Subcutaneous abdominal adipose tissue (tissue), 5 donors: Measurements from ENCODE around the gene KCNN4.

Experiments
- H3K27ac ChIP-seq: one replicate; pipeline ENCODE4 v1.7.0; 2013; ENCODE audit warnings: low read depth, mild to moderate bottlenecking, inconsistent platforms, low read length, moderate library complexity
- H3K27me3 ChIP-seq, 5 donors: one replicate each; pipeline ENCODE4 v1.7.0; 2013; ENCODE audit warnings: low read length in 5 of 5, inconsistent platforms in 1 of 5; ENCODE audit not compliant: control insufficient read depth in 5 of 5, insufficient read depth in 4 of 5
- H3K36me3 ChIP-seq, 5 donors: one replicate each; pipeline ENCODE4 v1.7.0; 2013; ENCODE audit warnings: low read length in 5 of 5; ENCODE audit not compliant: control insufficient read depth in 5 of 5, insufficient read depth in 5 of 5
- H3K4me1 ChIP-seq, 5 donors: one replicate each; pipeline ENCODE4 v1.7.0; 2013; ENCODE audit warnings: low read length in 5 of 5, mild to moderate bottlenecking in 3 of 5, moderate library complexity in 1 of 5; ENCODE audit not compliant: control insufficient read depth in 5 of 5, insufficient read depth in 5 of 5
- H3K4me3 ChIP-seq, 5 donors: one replicate each; pipeline ENCODE4 v1.7.0; 2013; ENCODE audit warnings: low read length in 5 of 5, low read depth in 1 of 5
- H3K9ac ChIP-seq, 5 donors: one replicate each; pipeline ENCODE4 v1.7.0; 2013; ENCODE audit warnings: low read length in 5 of 5, mild to moderate bottlenecking in 4 of 5, moderate library complexity in 3 of 5
- H3K9me3 ChIP-seq, 5 donors: one replicate each; pipeline ENCODE4 v1.7.0; 2013; ENCODE audit warnings: low read length in 5 of 5; ENCODE audit not compliant: control insufficient read depth in 5 of 5
- donor health status: healthy.
- donor health status: healthy.
- donor health status: healthy.
- donor health status: healthy.
- donor health status: healthy.

Gene KCNN4

GRCh38 chr19:43726736-43727592, 53.8 kb downstream of the KCNN4 start:
- Histone ChIP-seq H3K27me3 (no peaks in the 10 kb centered on the region), H3K4me1 (peaks cover 0 to 14% (median 10%) of the 10 kb centered on the region in 5 donors), H3K36me3 (peaks cover 0 to 42% (median 32%) of the 10 kb centered on the region in 5 donors), H3K4me3 (no peak overlapping the region), H3K9ac (no peak overlapping the region), H3K9me3 (no peaks in the 10 kb centered on the region), H3K27ac (no peak overlapping the region)

GRCh38 chr19:43725468-43725867, 55.3 kb downstream of the KCNN4 start:
- H3K9ac ChIP-seq = no peak overlapping the region
- H3K27ac ChIP-seq = no peak overlapping the region
- no peak overlapping the region for H3K4me3 ChIP-seq

GRCh38 chr19:43724896-43725295, 55.9 kb downstream of the KCNN4 start:
- H3K9me3 ChIP-seq = no peaks in the 10 kb centered on the region
- peaks cover 0 to 21% (median 16%) of the 10 kb centered on the region in 5 donors for H3K36me3 ChIP-seq
- H3K4me1 ChIP-seq = peaks cover 0 to 10% (median 3%) of the 10 kb centered on the region in 5 donors
- no peak overlapping the region for H3K27ac ChIP-seq
- no peak overlapping the region for H3K9ac ChIP-seq
- H3K4me3 ChIP-seq = no peak overlapping the region
- peaks cover 0 to 6% (median 0%) of the 10 kb centered on the region in 5 donors for H3K27me3 ChIP-seq

More at GRCh38 chr19:43725468-43725867, 55.3 kb downstream of the KCNN4 start:
- H3K27me3 ChIP-seq = peaks cover 0 to 6% (median 0%) of the 10 kb centered on the region in 5 donors
- H3K9me3 ChIP-seq = no peaks in the 10 kb centered on the region
- H3K36me3 ChIP-seq = peaks cover 0 to 27% (median 20%) of the 10 kb centered on the region in 5 donors
- peaks cover 0 to 10% (median 3%) of the 10 kb centered on the region in 5 donors for H3K4me1 ChIP-seq

GRCh38 chr19:43723588-43723987, 57.2 kb downstream of the KCNN4 start:
- Histone ChIP-seq H3K36me3 (peaks cover 0 to 8% (median 5%) of the 10 kb centered on the region in 5 donors), H3K4me1 (peaks cover 0 to 10% (median 3%) of the 10 kb centered on the region in 5 donors), H3K4me3 (no peak overlapping the region), H3K27me3 (peaks cover 0 to 6% (median 0%) of the 10 kb centered on the region in 5 donors), H3K9ac (no peak overlapping the region), H3K27ac (no peak overlapping the region), H3K9me3 (no peaks in the 10 kb centered on the region)

- Histone ChIP-seq H3K9ac (no peak overlapping the region), H3K27ac (no peak overlapping the region), H3K36me3 (no peaks in the 10 kb centered on the region), H3K9me3 (no peaks in the 10 kb centered on the region), H3K4me3 (no peak overlapping the region), H3K27me3 (peaks cover 0 to 12% (median 0%) of the 10 kb centered on the region in 5 donors), H3K4me1 (peaks cover 0 to 10% (median 2%) of the 10 kb centered on the region in 5 donors)
Observed at GRCh38 chr19:43721469-43722048, 59.2 kb downstream of the KCNN4 start.

GRCh38 chr19:43720936-43721335, 59.8 kb downstream of the KCNN4 start:
- Histone ChIP-seq H3K27me3 (peaks cover 0 to 14% (median 0%) of the 10 kb centered on the region in 5 donors), H3K4me1 (peaks cover 0 to 10% (median 2%) of the 10 kb centered on the region in 5 donors), H3K9ac (no peak overlapping the region), H3K4me3 (no peak overlapping the region), H3K36me3 (no peaks in the 10 kb centered on the region), H3K9me3 (no peaks in the 10 kb centered on the region), H3K27ac (no peak overlapping the region)

GRCh38 chr19:43719918-43720317, 60.9 kb downstream of the KCNN4 start:
- Histone ChIP-seq H3K36me3 (no peaks in the 10 kb centered on the region), H3K9ac (no peak overlapping the region), H3K9me3 (no peaks in the 10 kb centered on the region), H3K4me1 (peaks cover 0 to 3% (median 0%) of the 10 kb centered on the region in 5 donors), H3K27me3 (peaks cover 0 to 14% (median 0%) of the 10 kb centered on the region in 5 donors), H3K4me3 (no peak overlapping the region), H3K27ac (no peak overlapping the region)

GRCh38 chr19:43719378-43719868, 61.4 kb downstream of the KCNN4 start:
- H3K27me3 ChIP-seq = peaks cover 0 to 14% (median 0%) of the 10 kb centered on the region in 5 donors
- H3K36me3 ChIP-seq = no peaks in the 10 kb centered on the region
- H3K9ac ChIP-seq = no peak overlapping the region
- no peaks in the 10 kb centered on the region for H3K9me3 ChIP-seq
- H3K4me3 ChIP-seq = no peak overlapping the region
- peaks cover 0 to under 1% (median 0%) of the 10 kb centered on the region in 5 donors for H3K4me1 ChIP-seq
- H3K27ac ChIP-seq = no peak overlapping the region

- H3K27me3 ChIP-seq = peaks cover 0 to 14% (median 0%) of the 10 kb centered on the region in 5 donors
- H3K4me1 ChIP-seq = no peaks in the 10 kb centered on the region
- H3K9ac ChIP-seq = no peak overlapping the region
- no peaks in the 10 kb centered on the region for H3K36me3 ChIP-seq
- no peak overlapping the region for H3K4me3 ChIP-seq
- no peaks in the 10 kb centered on the region for H3K9me3 ChIP-seq
- H3K27ac ChIP-seq = no peak overlapping the region
Observed at GRCh38 chr19:43718627-43719377, 62.0 kb downstream of the KCNN4 start.
